Urinary bladder (tissue), 4 donors: ENCODE data around the gene ALLC. TPM values are rescaled to one million over a fixed set of nuclear protein-coding genes. Genes with fewer than 3 reads are reported as not detected.

Experiments
- DNase-seq: peaks from one replicate; pipeline ENCODE4 v3.0.0-alpha.2; 2015; ENCODE audit errors: extremely low spot score
- H3K27ac ChIP-seq: one replicate; pipeline ENCODE4 v1.5.1; 2013; ENCODE audit warnings: low read depth, mild to moderate bottlenecking, moderate library complexity
- H3K36me3 ChIP-seq: one replicate; pipeline ENCODE4 v1.6.1; 2013; ENCODE audit warnings: mild to moderate bottlenecking, moderate library complexity; ENCODE audit not compliant: insufficient read depth
- H3K4me1 ChIP-seq: one replicate; pipeline ENCODE4 v1.6.1; 2013; ENCODE audit warnings: mild to moderate bottlenecking, moderate library complexity; ENCODE audit not compliant: insufficient read depth
- H3K4me3 ChIP-seq: one replicate; pipeline ENCODE4 v1.5.1; 2013; ENCODE audit warnings: low read depth, low read length
- WGBS: extraction: QIAGEN DNeasy Blood & Tissue Kit; methylation state at CpG from one replicate; pipeline ENCODE4 v1.1.7; 2013; 5-methylcytosine and 5-hydroxymethylcytosine counted together
- polyA plus RNA-seq: library from polyadenylated mRNA; stranded (reverse); fragments of 200-250 nt; gene quantifications from one replicate; pipeline ENCODE4 v1.2.3, GENCODE V29; 2013
- small RNA-seq: library from RNA; depleted of rRNA; stranded (forward); fragments of <200 nt; gene quantifications from one replicate; pipeline ENCODE3, GENCODE V24; 2014
- total RNA-seq: library from RNA; depleted of rRNA; stranded (reverse); fragments of >200 nt; gene quantifications from one replicate; pipeline ENCODE4 v1.2.3, GENCODE V29; 2014
- donor health status: healthy with polysubstance abuse.
- donor health status: healthy.

The ALLC gene
- total and polyA plus RNA-seq, 2 donors: 0.16 to 0.19 TPM

GRCh38 chr2:3743951-3744555 lies 86.1 kb downstream of the ALLC start:
- no peak overlapping the region for H3K27ac ChIP-seq
- no peaks in the 10 kb centered on the region for H3K4me1 ChIP-seq
- no peak for DNase-seq
- 91% methylated on average over 12 of the region's 12 CpGs for WGBS
- H3K36me3 ChIP-seq: no peaks in the 10 kb centered on the region
- no peak overlapping the region for H3K4me3 ChIP-seq

GRCh38 chr2:3745920-3746319 lies 87.9 kb downstream of the ALLC start:
- WGBS: 58% methylated on average over 12 of the region's 12 CpGs
- H3K4me1 ChIP-seq: no peaks in the 10 kb centered on the region
- H3K36me3 ChIP-seq: no peaks in the 10 kb centered on the region
- H3K4me3 ChIP-seq: no peak overlapping the region
- no peak for DNase-seq
- no peak overlapping the region for H3K27ac ChIP-seq

- H3K27ac ChIP-seq: no peak overlapping the region
- H3K4me3 ChIP-seq: no peak overlapping the region
- DNase-seq: no peak
- 90% methylated on average over 20 of the region's 20 CpGs for WGBS
- H3K36me3 ChIP-seq: no peaks in the 10 kb centered on the region
- H3K4me1 ChIP-seq: no peaks in the 10 kb centered on the region
These were observed 89.1 kb downstream of the ALLC start for GRCh38 chr2:3747032-3747654.

GRCh38 chr2:3747826-3748225 lies 89.8 kb downstream of the ALLC start:
- Histone ChIP-seq H3K4me1 (no peaks in the 10 kb centered on the region), H3K4me3 (no peak overlapping the region), H3K27ac (no peak overlapping the region), H3K36me3 (no peaks in the 10 kb centered on the region)
- WGBS: 84% methylated on average over 9 of the region's 9 CpGs
- no peak for DNase-seq

GRCh38 chr2:3749201-3749600 lies 91.2 kb downstream of the ALLC start:
- 49% methylated on average over 7 of the region's 7 CpGs for WGBS

GRCh38 chr2:3751251-3751650 lies 93.3 kb downstream of the ALLC start:
- H3K27ac ChIP-seq: no peak overlapping the region
- H3K36me3 ChIP-seq: no peaks in the 10 kb centered on the region
- WGBS: 92% methylated on average over 7 of the region's 7 CpGs
- H3K4me1 ChIP-seq: no peaks in the 10 kb centered on the region
- no peak overlapping the region for H3K4me3 ChIP-seq
- DNase-seq: no peak

More at GRCh38 chr2:3749201-3749600, 91.2 kb downstream of the ALLC start:
- Histone ChIP-seq H3K4me3 (no peak overlapping the region), H3K4me1 (no peaks in the 10 kb centered on the region), H3K27ac (no peak overlapping the region), H3K36me3 (no peaks in the 10 kb centered on the region)
- no peak for DNase-seq

- H3K4me1 ChIP-seq: no peaks in the 10 kb centered on the region
- H3K4me3 ChIP-seq: no peak overlapping the region
- DNase-seq: no peak
- WGBS: 54% methylated on average over 5 of the region's 5 CpGs
- no peak overlapping the region for H3K27ac ChIP-seq
- H3K36me3 ChIP-seq: no peaks in the 10 kb centered on the region
These were observed 93.8 kb downstream of the ALLC start for GRCh38 chr2:3751806-3752205.

Small RNA genes lying within 50 kb of the gene (small RNA-seq; reads per million reads assigned to genes)
- not detected for gene TMSB4XP2

Other genes starting within 250 kb of the ALLC start
- 41.9 TPM for gene ADI1, start 138.7 kb upstream of the ALLC start, total RNA-seq
- gene ADI1, start 138.7 kb upstream of the ALLC start, polyA plus RNA-seq: 78.3 TPM
- gene RNASEH1, start 99.9 kb upstream of the ALLC start, total RNA-seq: 18.1 TPM
- 22.2 TPM for gene RNASEH1, start 99.9 kb upstream of the ALLC start, polyA plus RNA-seq
- 1,697 TPM for gene RPS7, start 82.9 kb upstream of the ALLC start, total RNA-seq
- 1,568 TPM for gene RPS7, start 82.9 kb upstream of the ALLC start, polyA plus RNA-seq
- gene COLEC11, start 63.1 kb upstream of the ALLC start, total RNA-seq: 2.9 TPM
- gene COLEC11, start 63.1 kb upstream of the ALLC start, polyA plus RNA-seq: 23.1 TPM
- 0.48 TPM for gene DCDC2C, start 45.4 kb downstream of the ALLC start, total RNA-seq
- 0.09 TPM for gene DCDC2C, start 45.4 kb downstream of the ALLC start, polyA plus RNA-seq